ENCODE measurements around the gene PCMT1.
"Not testable (repeated sequence)": the region's sequence is repeated elsewhere in the genome, so short reads cannot be mapped to it uniquely, and the experiment has no call there.

Gene PCMT1

GRCh38 chr6:149749594-149750135, at the start of gene PCMT1:
TSS of gene PCMT1 (plus strand) at chr6:149749741. CDS start at chr6:149749902, 161 bp downstream.
- peak; percentile 89 for DNase-seq (ENCODE audit: low read depth)

GRCh38 chr6:149701714-149702113, 47.8 kb upstream of the PCMT1 start:
- no peak for DNase-seq (ENCODE audit: low read depth)

GRCh38 chr6:149711711-149712110, 37.8 kb upstream of the PCMT1 start:
- DNase-seq (ENCODE audit: low read depth) = no peak

DNA sequence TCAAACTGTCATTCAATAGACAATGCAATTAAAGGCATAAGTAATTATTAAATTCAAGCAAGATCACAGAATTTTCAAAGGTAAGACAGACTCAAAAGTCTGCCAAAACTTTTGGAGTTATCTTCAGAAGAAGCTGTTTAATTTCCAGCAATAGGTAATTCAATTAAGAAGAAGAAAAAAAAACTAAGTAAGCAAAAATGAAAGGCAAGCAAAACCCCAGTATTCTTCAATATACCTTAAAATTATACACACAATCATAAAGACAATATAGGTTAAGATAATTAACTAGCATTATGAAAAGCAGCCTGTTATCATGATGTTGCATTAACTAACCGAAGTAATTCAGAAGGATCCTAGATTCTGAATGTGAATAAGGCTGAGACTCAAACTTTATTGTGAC, 35.1 kb upstream of the PCMT1 start:
- DNase-seq (ENCODE audit: low read depth) = no peak

DNA sequence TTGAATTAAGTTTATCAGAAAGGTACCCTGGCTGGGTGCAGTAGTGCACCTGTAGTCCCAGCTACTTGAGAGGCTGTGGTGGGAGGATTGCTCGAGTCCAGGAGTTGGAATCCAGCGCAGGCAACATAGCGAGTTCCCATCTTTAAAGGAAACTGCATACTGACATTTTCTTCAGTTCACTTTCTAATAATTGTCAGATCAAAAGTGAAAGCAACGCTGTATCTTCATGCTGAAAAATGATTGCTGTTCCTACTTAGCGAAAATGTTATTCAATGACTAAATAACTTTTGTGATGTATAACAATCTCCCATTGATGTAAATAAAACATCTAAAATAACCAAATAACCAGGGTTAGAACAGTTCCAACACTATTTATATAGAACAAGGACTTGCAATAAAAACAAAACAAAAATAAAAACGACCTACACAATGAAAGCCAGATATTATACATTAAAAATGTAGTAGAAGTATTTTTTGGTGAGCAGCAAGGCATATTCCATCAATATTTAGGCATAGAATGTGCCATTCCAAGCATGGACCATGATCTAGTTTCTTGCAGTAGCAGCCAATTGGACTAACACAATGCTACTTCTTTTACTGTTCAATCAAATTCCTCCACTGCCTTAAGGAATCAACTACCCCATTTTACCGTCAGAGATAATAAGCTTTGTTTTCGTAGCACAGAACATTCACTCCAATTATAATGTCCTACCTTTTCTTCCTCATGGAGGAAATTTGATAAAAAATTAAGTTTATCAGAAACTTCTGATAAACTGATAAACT, 33.2 kb upstream of the PCMT1 start:
- no peak for DNase-seq (ENCODE audit: low read depth)

DNA sequence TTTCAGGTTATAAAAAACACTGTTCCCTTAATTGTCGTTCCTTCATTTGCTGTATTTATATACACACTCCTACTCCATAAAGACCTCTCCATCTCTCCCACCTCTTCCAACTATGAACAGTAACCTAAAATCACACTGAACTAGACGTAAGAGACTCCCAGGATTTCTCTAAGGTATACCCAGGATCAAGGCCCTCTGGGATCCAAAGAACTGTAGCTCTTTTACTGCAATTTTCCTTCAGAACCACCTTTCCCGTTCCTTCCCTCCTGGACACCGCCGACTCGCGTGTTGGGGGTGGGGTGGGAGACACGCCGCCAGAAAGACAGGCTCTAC, 32.3 kb upstream of the PCMT1 start:
- no peak for DNase-seq (ENCODE audit: low read depth)

GRCh38 chr6:149717588-149718458, 31.7 kb upstream of the PCMT1 start, which contains the start of gene LATS1:
TSS of gene LATS1 (minus strand) at chr6:149718101. CDS start at chr6:149702126, 15,975 bp downstream.
- peak; percentile 90 for DNase-seq (ENCODE audit: low read depth)

- DNase-seq (ENCODE audit: low read depth) = no peak
These were observed 30.0 kb upstream of the PCMT1 start for GRCh38 chr6:149719531-149719930.

DNA sequence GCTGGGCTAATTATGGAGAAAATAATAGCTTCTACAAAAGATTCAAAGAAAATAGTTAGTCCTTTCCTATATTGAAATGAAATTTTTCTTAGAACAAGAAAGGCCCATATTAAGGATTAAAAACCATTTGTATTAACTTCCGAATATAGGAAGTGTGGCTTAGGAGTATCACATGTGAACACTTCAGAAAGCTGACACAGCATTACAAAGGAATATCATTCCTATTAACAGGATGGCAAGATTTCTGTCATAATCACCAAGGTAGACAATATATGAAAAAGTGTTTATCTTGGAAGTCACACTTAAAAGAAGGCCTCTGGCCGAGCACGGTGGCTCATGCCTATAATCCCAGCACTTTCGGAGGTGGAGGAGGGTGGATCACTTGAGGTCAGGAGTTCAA, 26.3 kb upstream of the PCMT1 start:
- DNase-seq (ENCODE audit: low read depth) = no peak

DNA sequence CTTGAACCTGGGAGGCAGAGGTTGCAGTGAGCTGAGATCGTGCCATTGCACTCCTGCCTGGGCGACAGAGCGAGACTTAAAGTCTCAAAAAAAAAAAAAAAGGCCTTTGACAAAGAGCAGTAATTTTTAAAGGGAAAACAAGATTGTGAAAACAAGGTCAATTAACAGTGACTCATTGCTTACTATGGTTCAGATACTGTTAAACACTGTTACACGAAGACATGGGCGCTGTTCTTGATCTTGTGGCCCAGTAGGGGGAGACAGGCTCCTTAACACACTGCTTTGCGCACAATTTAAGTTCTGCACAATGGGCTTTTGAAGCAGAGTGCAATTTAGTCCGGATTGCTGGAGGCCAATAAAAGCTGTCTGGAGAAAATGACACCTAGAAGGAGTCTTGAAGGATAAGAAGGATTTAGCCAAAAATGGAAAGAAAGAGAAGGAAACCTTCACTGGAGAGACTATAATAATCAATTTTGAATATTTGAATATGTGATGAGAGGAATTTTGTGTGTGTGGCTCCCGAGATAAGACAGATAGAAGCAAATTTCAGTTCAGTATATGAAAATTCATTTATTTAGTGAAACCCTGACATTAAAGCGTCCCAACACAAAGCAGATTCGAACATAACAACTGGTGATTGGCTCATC, 25.6 kb upstream of the PCMT1 start:
- peak; percentile 5 for DNase-seq (ENCODE audit: low read depth)

DNA sequence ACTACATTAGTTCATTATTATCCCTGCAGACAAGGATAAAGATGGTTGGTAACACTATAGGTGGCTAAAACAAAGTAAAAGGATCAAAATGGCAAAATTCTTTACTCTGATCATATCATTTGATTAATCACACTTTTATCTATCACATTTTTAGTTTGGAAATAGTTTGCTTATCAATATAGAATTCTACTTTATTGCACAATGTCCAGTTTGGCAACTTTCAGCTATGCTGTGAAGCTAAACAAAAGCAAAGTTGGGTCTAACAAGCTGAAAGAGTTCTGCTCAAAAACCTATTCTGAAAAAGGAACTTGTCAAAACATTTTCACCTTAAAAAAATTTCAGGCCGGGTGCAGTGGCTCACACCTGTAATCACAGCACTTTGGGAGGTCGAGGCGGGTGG, 23.8 kb upstream of the PCMT1 start:
- DNase-seq (ENCODE audit: low read depth) = no peak

- DNase-seq (ENCODE audit: low read depth) = no peak
These were observed 21.6 kb upstream of the PCMT1 start for GRCh38 chr6:149727793-149728498.

DNA sequence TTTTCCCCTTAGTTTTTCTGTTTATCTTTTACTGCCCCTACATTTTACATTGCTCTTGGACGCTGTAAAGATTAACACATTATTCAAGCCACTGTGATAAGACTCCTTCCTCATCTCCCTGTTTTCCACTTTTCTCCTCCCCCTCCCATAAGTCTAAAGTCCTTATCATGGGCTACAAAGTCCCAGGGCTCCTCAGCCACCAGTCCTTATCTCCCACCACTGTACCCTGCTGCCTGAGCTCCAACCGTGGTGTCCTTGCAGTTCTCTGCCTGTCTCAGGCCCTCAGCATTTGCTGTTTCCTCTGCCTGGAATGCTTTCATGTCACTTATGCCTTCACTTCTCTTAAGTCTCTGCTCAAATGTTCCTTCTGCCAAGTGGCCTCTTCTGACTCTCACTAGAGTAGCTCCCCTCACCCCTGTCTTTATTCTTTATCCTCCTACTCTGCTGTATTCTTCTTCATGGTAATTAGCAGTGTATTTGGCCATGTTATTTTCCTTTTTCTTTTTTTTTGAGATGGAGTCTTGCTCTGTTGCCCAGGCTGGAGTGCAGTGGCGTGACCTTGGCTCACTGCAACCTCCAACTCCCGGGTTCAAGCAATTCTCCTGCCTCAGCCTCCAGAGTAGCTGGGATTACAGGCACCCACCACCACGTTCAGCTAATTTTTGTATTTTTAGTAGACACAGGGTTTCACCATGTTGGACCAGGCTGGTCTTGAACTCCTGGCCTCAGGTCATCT, 20.9 kb upstream of the PCMT1 start:
- DNase-seq (ENCODE audit: low read depth) = no peak

GRCh38 chr6:149729824-149730223, 19.7 kb upstream of the PCMT1 start:
- DNase-seq (ENCODE audit: low read depth) = no peak

DNA sequence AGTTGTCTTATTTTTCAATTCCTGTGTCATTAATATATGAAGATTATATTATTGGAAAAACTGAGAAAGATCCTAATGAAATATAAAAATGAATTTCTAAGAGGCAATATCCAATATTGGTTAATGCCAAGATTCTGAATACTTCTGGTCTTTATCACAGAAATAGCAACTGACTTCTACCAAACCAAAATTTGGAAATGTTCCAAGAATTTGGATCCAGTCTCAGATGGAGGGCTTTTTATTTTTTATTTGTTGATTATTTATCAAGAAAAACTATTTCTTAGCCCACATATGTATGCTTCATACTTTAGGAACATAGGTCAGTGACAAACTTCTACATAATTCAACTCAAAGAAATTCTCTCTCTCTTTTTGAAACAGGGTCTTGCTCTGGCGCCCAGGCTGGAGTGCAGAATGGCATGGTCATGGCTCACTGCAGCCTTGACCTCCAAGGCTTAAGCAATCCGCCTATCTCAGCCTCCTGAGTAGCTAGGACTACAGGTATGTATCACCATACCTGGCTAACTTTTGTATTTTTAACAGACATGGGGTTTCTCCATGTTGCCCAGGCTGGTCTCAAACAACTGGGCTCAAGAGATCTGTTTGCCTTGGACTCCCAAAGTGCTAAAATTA, 16.3 kb upstream of the PCMT1 start:
- DNase-seq (ENCODE audit: low read depth) = no peak

GRCh38 chr6:149734915-149735314, 14.6 kb upstream of the PCMT1 start:
- DNase-seq (ENCODE audit: low read depth) = no peak

DNA sequence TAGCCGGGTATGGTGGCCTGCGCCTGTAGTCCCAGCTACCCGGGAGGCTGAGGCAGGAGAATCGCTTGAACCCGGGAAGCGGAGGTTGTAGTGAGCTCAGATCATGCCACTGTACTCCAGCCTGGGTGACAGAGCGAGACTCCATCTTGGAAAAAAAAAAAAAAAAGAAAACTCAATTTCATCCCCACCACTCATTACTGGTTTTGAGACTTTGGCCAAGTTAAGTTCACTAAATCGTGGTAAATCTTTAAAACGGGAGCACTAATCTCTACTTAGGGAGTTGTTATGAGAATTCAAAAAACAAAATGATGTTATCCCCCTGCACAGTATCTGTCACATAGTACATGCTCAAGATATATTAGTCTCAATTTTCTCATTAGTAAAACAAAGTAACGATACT, 4.3 kb upstream of the PCMT1 start:
- not testable (repeated sequence) for DNase-seq (ENCODE audit: low read depth)

- peak; percentile 85 for DNase-seq (ENCODE audit: low read depth)
These were observed 3.2 kb upstream of the PCMT1 start, which contains the start of gene NUP43 for GRCh38 chr6:149746147-149746946. TSS of gene NUP43 (minus strand) at chr6:149746529. CDS start at chr6:149746495, 34 bp downstream.

DNA sequence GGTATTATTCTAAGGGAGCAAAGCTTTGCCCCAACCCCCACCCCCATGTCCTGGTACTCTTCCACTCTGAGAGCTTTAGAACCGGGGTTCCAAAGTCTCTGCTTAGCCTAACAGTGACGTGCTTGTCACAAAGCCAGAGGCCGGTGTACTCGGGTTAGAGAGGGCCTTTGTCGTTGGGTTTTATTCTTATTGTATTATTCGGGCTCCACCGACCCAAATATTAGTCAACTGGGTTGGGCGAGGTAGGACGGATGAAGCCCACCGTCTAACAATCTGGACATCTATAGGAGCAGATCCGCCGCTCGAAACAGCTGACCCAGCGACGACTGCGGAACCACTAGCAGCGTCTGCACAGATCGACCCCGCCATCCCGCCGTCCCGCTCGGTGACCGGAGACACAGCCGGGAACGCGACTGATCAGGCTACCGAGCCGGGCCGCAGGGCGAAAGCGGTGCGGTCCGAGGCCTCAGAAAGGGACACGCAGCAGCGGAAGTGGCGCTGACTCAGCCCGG, 403 bp upstream of the PCMT1 start:
- DNase-seq (ENCODE audit: low read depth) = not testable (repeated sequence)
